Measurements from ENCODE around the gene CROCC.

Gene CROCC

DNA sequence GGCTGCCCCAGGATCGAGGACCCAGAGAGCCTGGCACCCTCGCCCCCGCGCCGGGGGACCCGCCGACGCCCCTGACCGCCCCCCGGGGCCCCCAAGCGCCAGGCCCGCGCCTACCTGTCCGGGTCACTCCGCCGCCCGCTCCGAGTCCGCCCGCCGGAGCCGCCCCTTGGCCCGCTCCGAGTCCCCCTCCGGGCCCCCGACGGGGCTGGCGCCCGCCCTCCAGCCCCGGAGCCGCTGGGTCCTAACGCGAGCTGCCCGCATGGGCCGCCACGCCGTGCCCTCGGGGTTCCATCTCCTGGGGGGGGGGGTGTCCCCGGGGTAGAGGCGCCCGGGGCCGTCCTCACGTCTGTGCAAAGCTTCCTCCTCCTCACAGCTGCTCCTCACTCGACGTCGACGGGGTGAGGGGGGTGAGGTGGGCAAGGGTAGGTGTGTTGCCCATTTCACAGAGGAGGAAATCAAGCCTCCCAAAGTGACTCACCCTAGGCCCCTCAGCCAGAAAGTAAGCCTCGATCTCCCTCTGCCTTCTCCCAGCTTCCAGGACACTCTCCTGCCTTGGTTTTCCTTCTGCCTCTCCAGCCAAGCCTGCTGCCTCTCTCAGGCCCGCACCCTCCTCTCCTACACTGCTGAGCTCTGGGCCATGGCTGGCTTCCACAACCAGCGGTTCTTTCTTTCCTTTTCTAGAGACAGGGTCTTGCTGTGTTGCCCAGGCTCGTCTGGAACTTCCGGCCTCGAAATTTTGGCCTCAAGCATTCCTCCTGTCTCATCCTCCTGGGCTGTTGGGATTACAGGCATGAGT lies 58.9 kb downstream of the CROCC start, which contains the start of gene MFAP2:
TSS of gene MFAP2 (minus strand) at position 148 of the 796 bp plus-strand sequence. CDS start 2,347 bp downstream, outside the sequence.
- no peak for FAIRE-seq
- DNase-seq (ENCODE audit: insufficient read length, low spot score) = peak; percentile 59

- DNase-seq (ENCODE audit: insufficient read length, low spot score) = no peak
- FAIRE-seq = no peak
Observed at GRCh38 chr1:16981269-16981849, 59.6 kb downstream of the CROCC start.

GRCh38 chr1:16982902-16983301 lies 61.2 kb downstream of the CROCC start:
- FAIRE-seq (no peak), DNase-seq (ENCODE audit: insufficient read length, low spot score) (no peak)

DNA sequence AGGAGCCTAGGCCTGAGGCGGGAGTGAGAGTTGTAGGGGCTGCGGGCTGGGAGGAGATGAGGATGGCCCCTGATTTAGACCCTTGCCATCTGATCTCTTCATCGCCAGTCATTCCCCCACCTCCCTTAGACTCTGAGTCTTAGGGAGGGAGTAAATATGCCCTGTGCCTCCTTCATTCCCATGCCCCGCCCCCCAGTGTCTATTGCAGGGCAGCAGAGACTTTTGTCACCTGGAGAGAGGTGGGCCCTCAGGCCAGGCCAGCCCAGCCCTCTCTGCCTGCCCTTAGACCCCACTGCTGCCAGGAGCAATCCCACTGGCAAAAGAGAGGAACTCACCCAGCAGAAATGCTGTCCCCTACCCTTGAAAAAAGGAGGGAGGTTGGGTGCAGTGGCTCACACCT lies 61.9 kb downstream of the CROCC start:
- FAIRE-seq (no peak), DNase-seq (ENCODE audit: insufficient read length, low spot score) (no peak)

DNA sequence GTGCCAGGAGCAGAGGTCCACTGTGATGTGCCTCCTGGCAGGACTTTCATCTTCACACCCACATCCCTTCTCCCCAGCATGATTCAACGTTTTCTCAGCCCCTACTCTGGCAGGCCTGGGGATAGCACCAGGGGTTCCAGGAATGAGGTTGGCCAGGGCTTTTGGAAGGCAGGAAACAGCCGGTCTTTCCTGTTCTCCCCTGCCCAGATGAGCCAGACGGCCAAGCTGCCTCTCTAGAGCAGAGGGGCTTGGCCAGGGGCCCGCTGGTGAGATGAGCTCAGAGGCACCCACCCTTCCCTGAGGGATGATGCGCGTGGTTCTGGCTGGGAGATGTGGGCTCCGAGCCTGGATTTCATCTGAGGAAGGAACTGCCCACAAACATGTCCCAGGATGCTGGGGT lies 63.0 kb downstream of the CROCC start:
- DNase-seq (ENCODE audit: insufficient read length, low spot score) = peak; percentile 48

GRCh38 chr1:16986113-16986512 lies 64.4 kb downstream of the CROCC start:
- DNase-seq (ENCODE audit: insufficient read length, low spot score) = no peak
- no peak for FAIRE-seq

More for the DNA sequence above, 63.0 kb downstream of the CROCC start:
- no peak for FAIRE-seq

- no peak for FAIRE-seq
Observed at GRCh38 chr1:16986560-16986959, 64.8 kb downstream of the CROCC start.

DNA sequence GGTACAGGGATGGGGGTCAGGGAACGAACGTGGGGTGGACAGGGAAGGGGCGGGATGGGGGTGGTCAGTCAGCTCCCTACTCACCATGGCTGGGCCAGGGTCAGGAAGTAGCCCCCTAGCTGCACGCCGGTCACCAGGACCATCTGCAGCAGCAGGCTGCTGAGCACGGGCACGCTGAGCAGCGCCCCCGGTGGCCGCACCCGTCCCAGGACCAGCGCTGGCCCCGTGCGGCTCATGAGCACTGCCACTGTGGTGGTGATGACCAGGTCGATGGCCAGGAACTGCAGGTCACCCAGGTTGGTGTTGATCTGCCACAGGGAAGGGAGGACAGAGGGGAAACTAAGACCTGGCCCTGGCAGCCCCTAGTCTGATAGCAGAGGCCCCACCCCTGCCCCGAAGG lies 65.2 kb downstream of the CROCC start:
- FAIRE-seq (no peak), DNase-seq (ENCODE audit: insufficient read length, low spot score) (no peak)

More at GRCh38 chr1:16986560-16986959, 64.8 kb downstream of the CROCC start:
- DNase-seq (ENCODE audit: insufficient read length, low spot score) = no peak

DNA sequence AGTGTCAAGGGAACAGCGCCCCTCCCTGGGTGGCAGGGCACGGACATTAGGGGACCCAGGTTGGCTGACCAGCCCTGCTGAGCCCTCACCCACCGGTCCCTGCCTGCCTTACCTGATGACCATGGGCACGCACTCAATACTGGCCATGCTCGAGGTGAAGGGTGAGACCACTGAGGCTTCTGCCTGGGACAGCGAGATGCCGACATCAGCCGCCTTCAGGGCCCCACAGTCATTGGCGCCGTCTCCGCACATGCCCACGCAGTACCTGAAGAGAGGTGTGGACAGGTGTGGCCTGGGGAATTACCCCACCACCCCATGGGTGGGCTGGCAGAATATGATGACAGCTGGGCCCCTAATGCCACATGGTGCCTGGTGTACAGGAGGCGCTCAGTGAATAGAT lies 66.5 kb downstream of the CROCC start:
- FAIRE-seq (no peak), DNase-seq (ENCODE audit: insufficient read length, low spot score) (no peak)

DNA sequence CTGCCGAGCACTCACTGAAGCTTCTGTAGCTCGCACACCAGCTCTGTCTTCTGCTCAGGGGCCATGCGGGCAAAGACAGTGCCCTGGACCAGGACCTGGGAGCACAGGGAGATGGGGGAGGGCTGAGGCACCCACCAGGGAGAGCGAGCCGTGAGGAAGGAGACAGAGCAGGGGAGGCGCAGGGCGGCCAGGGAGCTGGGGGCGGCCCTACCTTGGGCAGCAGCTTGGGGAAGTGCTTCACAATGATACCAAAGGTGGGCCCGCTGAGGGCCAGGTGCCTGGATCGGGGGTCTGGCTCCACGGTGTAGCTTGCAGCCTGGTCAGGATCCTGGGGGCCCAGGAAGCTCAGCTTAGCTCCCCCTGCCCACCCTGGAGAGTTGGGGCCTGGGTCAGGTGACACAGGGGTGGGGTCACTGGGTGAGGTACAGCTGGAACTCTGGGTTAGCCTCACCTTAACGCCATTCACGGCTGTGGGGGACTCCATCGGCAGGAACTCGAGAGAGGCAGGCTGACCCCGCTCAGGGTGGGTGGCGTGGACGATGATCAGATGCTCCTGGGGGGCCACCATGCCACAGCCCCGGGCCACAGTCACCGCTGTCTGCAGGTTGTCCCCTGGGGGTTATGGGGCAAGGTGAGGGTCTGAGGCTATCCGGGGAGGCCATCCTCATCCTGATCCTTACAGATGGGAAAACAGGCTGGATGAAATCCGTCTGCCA lies 68.1 kb downstream of the CROCC start:
- DNase-seq (ENCODE audit: insufficient read length, low spot score) = no peak
- no peak for FAIRE-seq

DNA sequence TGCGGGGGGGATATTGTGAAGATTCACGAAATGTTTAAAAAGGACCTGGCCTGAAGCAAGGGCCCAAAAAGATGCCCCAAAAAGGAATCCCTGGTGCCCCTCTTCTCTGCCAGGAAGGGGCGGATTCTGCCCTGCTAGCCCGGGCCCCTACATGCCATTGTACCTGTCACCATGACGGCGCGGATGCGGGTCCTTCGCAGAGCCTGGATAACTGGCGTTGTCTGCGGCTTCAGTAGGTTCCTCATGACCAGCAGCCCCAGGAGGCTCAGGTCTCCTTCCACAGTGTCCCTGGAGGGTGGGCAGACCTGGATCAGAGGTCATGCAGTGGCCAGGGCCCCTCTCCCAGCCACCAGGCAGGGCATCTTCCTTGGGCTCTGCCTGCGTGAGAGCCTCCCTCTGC lies 69.8 kb downstream of the CROCC start:
- DNase-seq (ENCODE audit: insufficient read length, low spot score) (no peak), FAIRE-seq (no peak)

DNA sequence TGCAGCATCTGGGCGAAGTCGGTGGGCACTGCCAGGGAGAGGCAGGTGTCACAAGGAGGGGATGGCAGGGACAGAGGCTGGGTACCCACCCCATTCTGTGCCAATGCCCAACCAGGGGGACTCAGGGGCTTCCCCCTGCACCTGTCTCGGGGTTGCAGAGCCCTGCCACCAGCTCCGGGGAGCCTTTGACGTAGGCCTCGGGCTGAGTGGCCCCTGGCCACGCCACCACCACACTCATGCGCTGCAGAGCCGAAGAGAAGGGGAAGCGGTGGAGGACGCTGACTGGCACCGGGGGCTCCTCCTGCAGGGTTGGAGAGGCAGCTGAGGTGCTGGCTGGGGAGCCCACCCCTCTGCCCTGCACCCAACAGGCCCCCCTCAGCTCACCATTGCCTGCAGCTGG lies 70.4 kb downstream of the CROCC start:
- DNase-seq (ENCODE audit: insufficient read length, low spot score) (no peak), FAIRE-seq (no peak)

GRCh38 chr1:16992675-16993074 lies 70.9 kb downstream of the CROCC start:
- FAIRE-seq = no peak
- DNase-seq (ENCODE audit: insufficient read length, low spot score) = no peak

- DNase-seq (ENCODE audit: insufficient read length, low spot score) (no peak), FAIRE-seq (no peak)
Observed at GRCh38 chr1:16993521-16994038, 71.8 kb downstream of the CROCC start.

DNA sequence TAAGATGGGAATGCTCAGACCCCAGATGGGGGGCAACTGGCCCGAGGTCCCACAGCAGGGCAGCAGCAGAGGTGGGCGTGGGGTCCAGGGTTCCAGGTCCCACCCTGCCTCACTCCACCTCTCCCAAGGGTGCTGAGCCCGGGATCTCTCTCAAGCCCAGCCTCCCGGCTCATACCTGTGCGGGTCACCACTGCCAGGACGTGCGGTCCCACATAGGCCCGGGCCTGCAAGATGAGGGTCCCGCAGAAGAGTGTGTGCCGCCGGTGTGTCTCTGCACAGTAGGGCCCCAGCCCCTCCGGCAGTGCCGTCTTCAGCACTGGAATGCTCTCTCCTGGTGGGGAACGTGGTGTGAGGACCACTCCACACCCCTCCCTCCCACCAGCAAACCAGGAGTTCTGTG lies 75.1 kb downstream of the CROCC start:
- DNase-seq (ENCODE audit: insufficient read length, low spot score) = no peak

GRCh38 chr1:16998589-16998988 lies 76.9 kb downstream of the CROCC start:
- no peak for FAIRE-seq
- DNase-seq (ENCODE audit: insufficient read length, low spot score) = no peak

More for the DNA sequence above, 75.1 kb downstream of the CROCC start:
- FAIRE-seq = no peak

GRCh38 chr1:16999863-17000262 lies 78.1 kb downstream of the CROCC start:
- FAIRE-seq (no peak), DNase-seq (ENCODE audit: insufficient read length, low spot score) (no peak)

DNA sequence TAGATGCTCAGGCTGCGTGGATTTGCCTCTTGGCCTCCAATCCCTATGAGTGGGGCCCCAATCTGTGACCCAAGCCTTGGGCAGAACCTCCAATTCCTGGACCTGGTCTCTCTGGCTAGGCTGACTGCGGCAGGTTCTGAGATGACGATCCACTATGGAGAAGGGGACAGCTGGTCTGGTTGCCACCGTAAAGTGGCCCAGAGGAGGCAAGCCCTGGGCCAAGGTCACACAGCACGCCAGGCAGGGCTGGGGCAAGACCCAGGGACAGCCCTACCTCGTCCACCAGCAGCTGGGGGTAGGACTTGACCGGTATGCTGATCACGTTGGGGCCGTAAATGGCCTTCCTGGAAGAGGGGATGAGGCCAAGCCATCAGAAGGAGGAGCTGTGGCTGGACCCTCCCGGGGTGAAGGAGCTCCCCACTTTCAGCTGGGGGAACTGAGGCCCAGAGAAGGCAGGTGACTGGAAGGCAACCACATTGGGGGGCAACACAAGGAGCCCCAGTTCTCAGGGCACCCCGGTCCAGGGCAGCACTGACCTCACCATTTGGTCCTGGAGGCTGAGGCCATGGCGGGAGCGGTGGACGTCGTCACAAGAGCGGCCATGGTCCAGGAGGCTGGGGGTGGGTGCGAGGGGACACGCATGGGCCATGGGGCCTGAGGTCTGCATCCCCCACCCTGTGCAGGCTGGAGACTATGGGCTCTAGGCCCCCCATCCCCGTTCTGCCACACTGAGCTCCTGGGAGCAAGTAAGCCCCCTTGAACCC lies 80.2 kb downstream of the CROCC start:
- FAIRE-seq (no peak), DNase-seq (ENCODE audit: insufficient read length, low spot score) (no peak)

DNA sequence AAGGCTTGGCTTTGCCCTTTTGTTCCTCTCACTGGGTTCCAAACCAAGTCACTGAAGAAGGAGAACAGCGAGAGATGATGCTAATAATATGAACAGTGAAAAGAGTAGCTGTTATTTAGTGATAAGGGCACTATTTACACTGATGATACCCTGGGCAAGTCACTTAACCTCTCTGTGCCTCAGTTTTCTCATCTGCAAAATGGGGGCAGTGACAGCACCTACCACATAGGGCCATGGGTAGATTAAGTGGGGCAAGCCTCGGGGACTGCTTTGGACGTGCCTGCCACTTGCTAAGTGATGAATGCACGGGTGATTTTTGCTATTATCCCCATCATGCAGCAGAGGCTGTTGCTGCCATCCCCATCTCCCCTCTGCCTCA lies 80.8 kb downstream of the CROCC start:
- FAIRE-seq = no peak
- DNase-seq (ENCODE audit: insufficient read length, low spot score) = no peak

DNA sequence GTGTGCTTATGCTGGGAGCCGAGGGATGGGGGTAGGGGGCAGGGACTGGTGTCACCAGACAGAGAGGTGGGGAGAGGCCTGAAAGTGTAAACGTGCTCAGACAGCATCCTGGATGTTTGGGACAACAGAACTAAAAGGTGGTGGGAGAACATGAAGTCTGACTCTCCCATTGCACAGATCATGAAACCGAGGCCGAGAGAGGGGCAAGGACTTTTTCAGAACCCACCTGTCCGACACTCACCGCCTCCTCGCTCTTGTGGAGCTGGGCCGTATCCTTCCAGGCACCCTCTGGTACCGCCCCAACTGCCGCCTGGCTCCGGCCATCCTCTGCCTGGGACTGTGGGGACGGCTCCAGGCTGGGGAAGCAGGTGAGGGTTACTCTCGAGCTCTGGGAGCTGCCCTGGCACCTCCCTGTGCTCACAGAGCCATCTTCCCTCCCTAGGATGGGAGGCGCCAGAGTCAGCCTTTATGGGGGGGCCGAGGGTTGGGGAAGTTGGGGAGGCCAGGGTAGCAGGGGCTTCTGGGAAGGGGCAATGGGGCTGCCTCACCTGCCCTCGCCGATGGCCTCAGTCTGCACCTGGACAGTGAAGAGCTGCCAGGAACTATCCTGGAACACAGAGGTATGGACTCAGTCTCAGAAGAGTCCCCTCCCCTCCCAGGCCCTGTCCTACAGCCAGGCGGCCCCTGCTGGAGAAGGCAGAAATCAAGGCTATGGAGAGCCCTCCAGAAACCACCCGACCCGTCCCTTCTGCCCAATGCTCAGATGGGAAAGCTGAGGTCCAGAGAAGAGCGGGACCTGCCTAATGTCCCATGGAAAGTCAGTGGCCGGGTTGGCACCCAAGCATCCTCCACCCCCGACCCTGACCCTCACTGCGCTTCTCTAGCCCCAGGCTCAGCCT lies 83.0 kb downstream of the CROCC start:
- FAIRE-seq (no peak), DNase-seq (ENCODE audit: insufficient read length, low spot score) (no peak)
